ENCODE results near the gene MPP4. TPM values are rescaled to one million over a fixed set of nuclear protein-coding genes. Genes with fewer than 3 reads are reported as not detected.

Gene MPP4
- total and polyA plus RNA-seq, 12 donors: 0.28 to 1.2 (median 0.58) TPM; not detected in 1

GRCh38 chr2:201653221-201653620, 45.2 kb downstream of the MPP4 start:
- H3K4me3 ChIP-seq: no peak overlapping the region
- H3K27ac ChIP-seq: peak overlapping the region in 2 of 5 donors; percentile 35 to 51
- no peaks in the 10 kb centered on the region for H3K36me3 ChIP-seq (replicated peaks in 1 of 2)
- intact Hi-C loops (cut with DNase I): no loop called here
- H3K27me3 ChIP-seq: no peaks in the 10 kb centered on the region
- DNase-seq: no peak
- whole genome bisulfite sequencing, 4 donors: 80 to 91% (median 90%) methylated on average over 6 of the region's 6 CpGs
- no peaks in the 10 kb centered on the region for H3K9me3 ChIP-seq (replicated peaks in 1 of 3)
- peaks cover 2 to 6% of the 10 kb centered on the region in 2 donors for H3K4me1 ChIP-seq (replicated peaks in 1 of 2)
- TF ChIP-seq CTCF (IDR thresholded peaks at IDR 0.05): no peak
- TF ChIP-seq POLR2A (IDR thresholded peaks at IDR 0.05): no peak

- no peak for DNase-seq
- no peaks in the 10 kb centered on the region for H3K27me3 ChIP-seq
- no peak for TF ChIP-seq CTCF (IDR thresholded peaks at IDR 0.05)
- TF ChIP-seq POLR2A (IDR thresholded peaks at IDR 0.05): no peak
- peaks cover 4 to 5% of the 10 kb centered on the region in 2 donors for H3K4me1 ChIP-seq (replicated peaks in 1 of 2)
- no peaks in the 10 kb centered on the region for H3K9me3 ChIP-seq (replicated peaks in 1 of 3)
- intact Hi-C loops (cut with DNase I): loop anchor here in 1 of 2 donors (10.0 kb wide), 1 partner anchor 175 kb away; no protein-coding TSS in a partner anchor
- 94 to 95% (median 94%) methylated on average over 2 of the region's 2 CpGs for WGBS, 4 donors
- H3K36me3 ChIP-seq (replicated peaks in 1 of 2): no peaks in the 10 kb centered on the region
- no peak overlapping the region for H3K27ac ChIP-seq
- H3K4me3 ChIP-seq: no peak overlapping the region
Measured at GRCh38 chr2:201649442-201649841, 49.0 kb downstream of the MPP4 start.

GRCh38 chr2:201647431-201647830, 51.0 kb downstream of the MPP4 start:
- intact Hi-C loops (cut with DNase I): loop anchor here in 1 of 2 donors (10.0 kb wide), 1 partner anchor 173 kb away; no protein-coding TSS in a partner anchor
- H3K27me3 ChIP-seq: no peaks in the 10 kb centered on the region
- TF ChIP-seq POLR2A (IDR thresholded peaks at IDR 0.05) (no peak), CTCF (IDR thresholded peaks at IDR 0.05) (no peak)
- H3K4me3 ChIP-seq: no peak overlapping the region
- peak in 6 of 7 donors; percentile 30 to 77 (median 62) for DNase-seq
- H3K9me3 ChIP-seq (replicated peaks in 1 of 3): no peaks in the 10 kb centered on the region
- no peaks in the 10 kb centered on the region for H3K36me3 ChIP-seq (replicated peaks in 1 of 2)
- WGBS, 4 donors: 49 to 63% (median 59%) methylated on average over 5 of the region's 5 CpGs
- peaks cover 8 to 15% of the 10 kb centered on the region in 2 donors for H3K4me1 ChIP-seq (replicated peaks in 1 of 2)
- peak overlapping the region in 4 of 5 donors; percentile 4 to 51 (median 24) for H3K27ac ChIP-seq

GRCh38 chr2:201644001-201644400, 54.4 kb downstream of the MPP4 start:
- intact Hi-C loops (cut with DNase I): loop anchor here in 1 of 2 donors (10.0 kb wide), 1 partner anchor 169 kb away; no protein-coding TSS in a partner anchor
- peak overlapping the region; percentile 46 to 96 (median 94) for H3K27ac ChIP-seq
- H3K4me1 ChIP-seq (replicated peaks in 1 of 2): peaks cover 5 to 20% of the 10 kb centered on the region in 2 donors
- no peaks in the 10 kb centered on the region for H3K9me3 ChIP-seq (replicated peaks in 1 of 3)
- DNase-seq: peak in 6 of 7 donors; percentile 41 to 70 (median 54)
- no peaks in the 10 kb centered on the region for H3K36me3 ChIP-seq (replicated peaks in 1 of 2)
- H3K4me3 ChIP-seq: peak overlapping the region in 2 of 4 donors; percentile 10 to 95
- no peaks in the 10 kb centered on the region for H3K27me3 ChIP-seq
- WGBS, 4 donors: 23 to 39% (median 28%) methylated on average over 8 of the region's 8 CpGs
- TF ChIP-seq POLR2A (IDR thresholded peaks at IDR 0.05) (peak in 1 of 2 donors; percentile 68), CTCF (IDR thresholded peaks at IDR 0.05) (no peak)
